GM19328 (cell line): ENCODE measurements around the gene WSB1.
"Not testable (repeated sequence)": the region's sequence is repeated elsewhere in the genome, so short reads cannot be mapped to it uniquely, and the experiment has no call there.

Source experiments
- ATAC-seq: cut with Tn5 transposase; IDR thresholded peaks from one replicate; pipeline ENCODE4 v1.9.1; 2021; ENCODE audit warnings: mild to moderate bottlenecking, moderate library complexity; ENCODE audit not compliant: unreplicated experiment

The WSB1 gene

DNA sequence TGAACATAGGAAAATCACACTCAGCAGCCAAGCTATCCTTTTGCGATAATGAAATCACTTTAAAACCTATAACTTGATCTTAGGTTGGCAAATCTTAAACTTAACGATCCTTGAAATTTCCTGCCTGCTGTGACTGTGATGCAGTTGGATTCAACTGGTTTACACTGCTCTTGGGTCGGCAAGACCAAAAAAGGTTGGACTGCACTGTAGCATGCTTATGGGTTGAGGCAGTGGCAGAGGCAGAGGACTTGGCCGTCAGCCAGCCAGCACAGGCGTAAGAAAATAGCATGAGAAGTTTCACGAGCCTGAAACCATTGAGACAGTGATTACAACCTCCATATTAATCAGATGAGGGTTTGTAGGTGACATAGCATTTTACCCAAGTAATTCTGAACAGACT, 21.4 kb downstream of the WSB1 start:
- no peak for ATAC-seq

DNA sequence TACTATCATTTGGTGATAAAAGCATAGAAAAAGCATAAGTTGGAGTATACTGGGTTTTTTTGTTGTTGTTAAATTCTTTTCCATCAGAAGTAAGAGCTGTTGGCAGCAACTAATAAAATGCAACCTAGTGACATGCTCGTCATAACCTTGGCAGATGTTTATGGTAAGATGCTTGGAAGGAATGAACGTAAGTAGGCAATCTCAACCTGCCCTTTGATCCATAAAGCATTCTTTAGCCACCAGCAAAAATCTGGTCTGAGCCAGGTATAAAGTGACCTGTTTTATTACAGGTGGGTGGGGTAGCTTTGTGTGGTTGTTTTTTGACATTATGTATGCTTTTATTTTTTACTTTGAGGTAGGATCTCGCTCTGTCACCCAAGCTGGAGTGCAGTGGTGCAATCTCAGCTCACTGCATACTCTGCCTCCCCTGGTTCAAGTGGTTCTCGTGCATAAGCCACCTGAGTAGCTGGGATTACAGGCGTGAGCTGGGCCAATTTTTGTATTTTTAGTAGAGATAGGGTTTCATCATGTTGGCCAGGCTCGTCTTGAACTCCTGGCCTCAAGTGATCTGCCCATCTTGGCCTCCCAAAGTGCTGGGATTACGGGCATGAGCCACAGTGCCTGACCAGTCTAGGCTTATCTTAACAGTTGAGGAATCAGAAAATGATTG, 22.0 kb downstream of the WSB1 start:
- no peak for ATAC-seq

- ATAC-seq, result no peak
Observed at GRCh38 chr17:27318228-27318627, 24.3 kb downstream of the WSB1 start.

DNA sequence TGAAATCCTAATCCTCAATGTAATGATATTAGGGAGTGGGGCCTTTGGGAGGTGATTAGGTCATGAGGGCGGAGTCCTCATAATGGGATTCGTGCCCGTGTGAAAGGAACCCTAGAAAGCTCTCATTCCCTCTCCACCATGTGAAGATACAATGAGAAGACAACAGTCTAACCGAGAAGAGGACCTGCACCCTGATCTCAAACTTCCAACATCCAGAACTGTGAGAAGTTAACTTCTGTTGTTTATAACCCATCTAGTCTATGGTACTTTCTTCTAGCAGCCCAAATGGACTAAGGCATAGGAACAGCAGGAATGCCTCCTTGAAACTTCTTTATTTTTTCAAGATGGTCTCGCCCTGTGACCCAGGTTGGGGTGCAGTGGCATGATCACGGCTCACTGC, 24.7 kb downstream of the WSB1 start:
- no peak for ATAC-seq

GRCh38 chr17:27319541-27320221, 25.8 kb downstream of the WSB1 start:
- no peak for ATAC-seq

GRCh38 chr17:27320222-27320560, 26.3 kb downstream of the WSB1 start:
- no peak for ATAC-seq

- no peak for ATAC-seq
Observed at GRCh38 chr17:27321372-27321771, 27.5 kb downstream of the WSB1 start.

GRCh38 chr17:27322026-27322425, 28.1 kb downstream of the WSB1 start:
- no peak for ATAC-seq

DNA sequence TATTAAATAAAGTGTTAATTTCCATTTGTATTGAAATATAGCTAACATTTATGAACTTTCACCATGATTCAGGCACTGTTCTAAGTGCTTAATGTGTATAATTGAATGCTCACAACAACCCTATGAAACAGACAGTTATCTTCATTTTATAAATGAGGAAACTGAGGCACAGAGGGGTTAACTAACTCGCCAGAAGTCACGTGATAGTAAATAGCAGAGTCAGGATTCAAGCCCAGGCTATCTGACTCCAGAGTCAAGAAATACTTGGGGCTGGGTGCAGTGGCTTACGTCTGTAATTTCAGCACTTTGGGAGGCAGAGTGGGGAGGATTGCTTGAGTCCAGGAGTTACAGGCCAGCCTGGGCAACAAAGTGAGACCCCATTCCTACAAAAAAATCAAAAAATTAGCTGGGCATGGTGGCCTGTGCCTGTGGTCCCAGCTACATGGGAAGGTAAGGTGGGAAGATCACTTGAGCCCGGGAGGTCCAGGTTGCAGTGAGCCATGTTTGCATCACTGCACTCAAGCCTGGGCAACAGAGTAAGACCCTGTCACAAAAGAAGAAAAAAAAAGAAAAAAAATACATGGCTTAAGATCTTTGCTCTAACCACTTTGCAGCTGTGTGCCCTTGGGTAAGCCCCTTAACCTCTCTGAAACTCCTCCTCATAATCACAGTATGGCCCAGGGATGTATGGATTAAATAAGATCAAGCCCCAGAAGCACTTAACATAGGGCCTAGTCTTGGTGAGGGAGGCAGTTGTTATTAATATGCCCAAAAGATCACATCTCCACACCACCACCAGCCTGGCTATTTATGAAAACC, 29.0 kb downstream of the WSB1 start:
- ATAC-seq, result no peak

GRCh38 chr17:27323538-27324215, 29.8 kb downstream of the WSB1 start:
- no peak for ATAC-seq

DNA sequence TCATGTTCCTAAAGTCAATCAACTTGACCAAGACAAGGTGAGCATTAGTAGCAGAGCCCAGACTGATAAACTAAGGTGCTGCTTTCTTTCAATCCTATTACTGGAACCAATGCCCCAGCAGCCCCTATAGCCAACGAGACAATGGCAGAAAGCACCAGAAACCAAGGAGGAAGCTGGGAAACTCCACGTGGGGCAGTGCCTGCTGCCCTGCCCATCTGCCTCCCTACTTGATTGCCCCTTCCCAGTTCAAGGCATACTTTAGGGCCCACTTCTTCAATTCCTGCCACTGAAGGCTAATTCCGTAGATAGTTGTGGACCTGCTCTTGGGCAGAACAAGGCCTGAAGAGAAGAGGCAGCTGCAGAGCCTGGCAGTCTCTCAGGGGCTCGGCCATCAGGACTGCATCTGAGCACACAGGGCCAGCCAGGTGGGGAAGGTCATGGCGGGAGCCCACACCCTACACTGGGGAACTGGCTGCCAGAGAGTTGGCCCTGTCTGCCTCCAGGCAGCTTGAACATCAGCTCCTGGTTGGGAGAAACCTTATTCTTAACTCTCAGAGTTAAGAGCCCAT, 30.9 kb downstream of the WSB1 start:
- ATAC-seq, result no peak

- ATAC-seq, result no peak
Observed at GRCh38 chr17:27326051-27326450, 32.1 kb downstream of the WSB1 start.

- ATAC-seq, result no peak
Observed at GRCh38 chr17:27326585-27326984, 32.7 kb downstream of the WSB1 start.

- no peak for ATAC-seq
Observed at GRCh38 chr17:27327397-27327796, 33.5 kb downstream of the WSB1 start.

DNA sequence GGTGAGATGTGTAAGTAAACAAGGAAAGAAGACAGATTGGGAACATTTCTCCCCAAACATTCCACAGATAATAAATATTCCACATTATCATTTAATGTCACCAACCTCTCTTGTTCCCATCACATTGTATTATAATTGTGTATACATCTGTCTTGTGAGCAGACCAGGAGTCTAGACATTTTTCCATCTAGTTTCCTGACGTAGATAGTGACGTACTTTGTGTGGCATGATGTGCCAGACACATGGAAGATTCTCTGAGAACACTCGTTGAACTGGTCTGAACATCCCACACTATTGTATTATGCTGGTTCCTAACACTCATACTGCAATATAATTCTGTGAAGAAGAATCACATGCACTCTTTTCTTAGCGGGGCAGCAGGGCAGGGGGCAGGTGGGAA, 34.0 kb downstream of the WSB1 start:
- ATAC-seq, result no peak

DNA sequence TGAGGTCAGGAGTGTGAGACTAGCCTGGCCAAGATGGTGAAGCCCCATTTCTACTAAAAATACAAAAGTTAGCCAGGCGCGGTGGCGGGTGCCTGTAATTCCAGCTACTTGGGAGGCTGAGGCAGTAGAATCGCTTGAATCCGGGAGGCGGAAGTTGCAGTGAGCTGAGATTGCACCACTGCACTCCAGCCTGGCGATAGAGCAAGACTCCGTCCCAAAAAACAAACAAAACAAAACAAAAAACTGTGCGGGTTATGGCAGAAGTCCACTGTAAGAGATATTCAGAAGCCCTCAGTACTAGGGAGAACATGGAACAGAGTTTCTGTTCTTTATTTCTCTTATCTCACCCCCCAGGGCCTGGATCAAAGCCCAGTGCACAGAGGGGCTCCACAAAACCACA, 34.8 kb downstream of the WSB1 start:
- not testable (repeated sequence) for ATAC-seq

GRCh38 chr17:27329146-27329805, 35.4 kb downstream of the WSB1 start:
- ATAC-seq, result no peak

DNA sequence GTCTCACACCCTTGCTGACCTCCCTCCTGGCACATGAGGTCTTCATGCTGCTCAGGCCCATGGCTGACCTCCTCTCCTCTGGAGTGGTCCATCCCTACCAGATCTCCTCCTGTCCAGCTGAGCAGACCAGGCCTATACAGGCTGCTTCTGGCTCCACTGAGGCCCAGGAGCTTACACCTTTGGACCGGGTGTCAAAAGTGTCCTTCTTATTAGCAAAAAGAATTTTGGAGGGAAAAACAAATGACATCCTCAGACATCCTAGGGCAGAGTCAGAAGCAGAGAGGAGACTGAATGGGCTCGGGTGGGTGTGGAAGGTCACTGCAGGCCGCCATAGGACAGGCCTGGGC, 38.1 kb downstream of the WSB1 start:
- no peak for ATAC-seq

GRCh38 chr17:27332485-27333409, 38.8 kb downstream of the WSB1 start:
- peak; percentile 88 for ATAC-seq
